AG09319 (cell line): ENCODE measurements around the gene ATG101.
A peak's percentile ranks its signal among the peaks of the same experiment; 100 is the strongest.

Source experiments
- DNase-seq: peaks from one replicate; pipeline ENCODE4 v3.0.0-alpha.2; 2010; ENCODE audit warnings: low read depth; ENCODE audit errors: extremely low read depth
- CTCF ChIP-seq: IDR thresholded peaks from 2 replicates; pipeline ENCODE4 v1.5.1; 2011; ENCODE audit warnings: low read depth, mild to moderate bottlenecking, inconsistent platforms, low read length, moderate library complexity

ATG101 gene

DNA sequence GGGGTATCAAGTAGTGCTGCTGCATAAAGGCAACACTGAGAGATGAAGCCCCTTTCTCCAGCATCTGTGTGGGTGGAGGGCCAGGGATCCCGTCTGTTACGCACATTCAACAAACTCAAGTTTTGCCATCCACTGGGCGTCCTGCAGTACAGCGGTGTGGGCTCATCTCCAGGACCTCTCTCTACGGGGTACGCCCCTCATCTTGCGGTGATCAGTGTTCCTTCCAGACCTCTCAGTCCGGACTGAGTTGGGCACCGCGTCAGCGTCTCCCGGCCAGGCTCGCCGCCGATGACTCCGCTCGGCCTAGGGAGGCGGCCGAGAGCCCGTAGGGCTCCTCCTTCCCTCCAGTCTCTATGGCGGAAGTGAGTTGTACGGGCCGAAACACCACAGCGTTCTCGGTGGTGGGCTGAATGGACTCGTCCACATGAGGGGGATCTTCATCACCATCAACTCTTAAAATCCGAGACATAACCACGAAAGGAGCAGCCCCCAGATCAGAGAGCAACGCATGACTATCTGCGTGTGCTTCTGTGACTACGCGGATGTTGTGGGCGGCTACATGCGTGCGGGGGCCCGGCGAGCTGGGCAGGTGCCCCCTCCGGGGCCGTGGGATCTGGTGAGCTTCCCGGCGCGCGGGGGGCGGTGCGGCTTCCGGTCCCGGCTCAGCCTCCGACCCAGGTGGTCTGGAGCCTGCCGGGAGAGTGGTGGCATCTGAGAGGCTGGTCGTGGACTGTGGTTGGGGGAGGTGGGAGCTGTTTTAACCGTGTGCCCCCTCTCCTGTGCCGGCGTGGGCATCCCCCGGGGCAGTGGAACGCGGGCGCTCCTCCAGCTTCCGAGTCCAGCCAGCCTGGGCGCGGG, at the start of gene ATG101:
TSS of gene ATG101 (plus strand) at position 652 of the 858 bp plus-strand sequence. CDS start 3,673 bp downstream, outside the sequence.
- TF ChIP-seq CTCF: peak; percentile 83
- DNase-seq: peak; percentile 92

DNA sequence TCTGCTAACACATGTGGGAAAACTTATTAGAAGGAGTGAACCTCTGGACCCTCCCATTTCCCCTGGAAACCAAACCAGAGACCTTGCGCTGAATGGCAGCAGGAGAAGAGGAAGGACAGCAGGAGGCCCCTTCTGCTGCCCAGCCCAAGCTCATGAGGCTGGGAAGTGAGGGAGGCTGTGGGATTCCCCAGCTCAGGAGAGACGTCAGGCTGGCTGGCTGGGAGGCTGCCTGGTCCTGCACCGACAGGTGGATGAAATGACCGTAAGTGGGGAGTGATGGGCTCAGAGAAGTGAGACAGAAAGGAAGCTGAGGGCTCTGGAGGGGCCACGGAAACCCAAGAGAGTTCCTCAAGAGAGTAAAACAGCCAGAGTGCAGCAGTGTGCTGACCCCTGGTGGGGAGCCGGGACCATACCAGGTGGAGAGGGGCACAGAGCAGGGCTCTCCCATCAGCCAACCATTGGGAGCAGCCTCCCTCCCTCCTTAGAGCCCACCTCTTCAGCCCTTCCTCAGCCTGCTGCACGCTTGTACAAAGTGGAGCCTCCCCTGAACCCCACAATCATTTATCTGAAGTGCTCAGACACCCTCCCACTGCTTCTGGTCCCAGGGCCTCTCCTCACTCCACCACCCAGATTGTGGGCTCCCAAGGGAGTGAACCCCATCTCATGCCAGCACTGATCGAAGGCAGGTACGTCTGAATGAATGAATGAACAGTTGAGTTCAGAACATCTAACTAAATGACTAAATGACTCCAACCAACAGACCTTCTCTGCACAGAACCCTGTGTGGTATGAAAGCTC, 49.0 kb upstream of the ATG101 start:
- DNase-seq: no peak
- TF ChIP-seq CTCF: peak; percentile 81

DNA sequence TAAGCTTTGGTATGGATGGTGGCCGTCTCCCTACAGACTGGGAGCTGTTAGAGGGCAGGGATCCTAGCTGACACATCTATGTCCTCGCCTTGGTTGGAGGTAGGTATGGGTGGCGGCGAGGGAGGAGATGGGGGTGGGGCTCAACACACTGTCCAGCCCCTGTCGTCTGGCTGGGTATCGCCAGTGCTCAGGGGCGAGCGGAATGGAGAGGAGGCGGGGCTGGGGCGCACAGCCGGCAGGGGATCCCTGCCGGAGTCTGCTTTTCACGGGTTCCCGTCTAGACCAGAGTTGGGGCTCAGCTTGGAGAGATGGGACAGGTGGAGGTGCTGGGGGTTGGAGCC, 47.0 kb upstream of the ATG101 start:
- no peak for TF ChIP-seq CTCF
- no peak for DNase-seq

- no peak for DNase-seq
- TF ChIP-seq CTCF: peak; percentile 85
These were observed 46.4 kb upstream of the ATG101 start for GRCh38 chr12:52023182-52023975.

DNA sequence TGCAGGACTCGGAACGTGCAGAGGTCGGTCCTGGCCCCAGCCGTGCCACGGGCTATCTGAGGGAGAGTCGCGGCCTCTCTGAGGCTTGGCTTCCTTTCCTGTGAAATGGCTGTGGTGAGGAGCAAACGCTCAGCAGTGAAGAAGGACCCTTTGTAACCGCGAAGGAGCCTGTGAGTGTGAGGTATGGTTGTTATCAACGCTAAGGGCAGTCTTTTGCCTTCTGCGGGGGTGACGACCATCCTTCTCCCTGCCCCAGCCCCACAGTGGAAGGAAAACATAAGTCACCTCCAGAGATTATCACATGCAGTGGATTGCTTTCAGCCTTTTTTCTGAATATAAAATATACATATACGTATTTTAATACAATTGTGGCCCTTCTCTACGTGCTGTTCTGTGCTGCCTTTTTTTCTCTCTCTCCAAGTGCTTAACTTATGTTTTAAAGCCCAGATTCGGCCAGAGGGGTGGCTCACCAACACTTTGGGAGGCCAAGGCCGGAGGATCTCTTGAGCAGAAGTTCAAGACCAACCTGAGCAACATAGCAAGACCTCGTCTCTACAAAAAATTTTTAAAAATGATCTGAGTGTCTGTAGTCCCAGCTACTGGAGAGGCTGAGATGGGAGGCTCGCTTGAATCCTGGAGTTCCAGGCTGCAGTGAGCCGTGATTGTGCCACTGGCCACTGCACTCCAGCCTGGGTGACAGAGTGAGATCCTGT, 45.6 kb upstream of the ATG101 start:
- TF ChIP-seq CTCF: no peak
- no peak for DNase-seq

DNA sequence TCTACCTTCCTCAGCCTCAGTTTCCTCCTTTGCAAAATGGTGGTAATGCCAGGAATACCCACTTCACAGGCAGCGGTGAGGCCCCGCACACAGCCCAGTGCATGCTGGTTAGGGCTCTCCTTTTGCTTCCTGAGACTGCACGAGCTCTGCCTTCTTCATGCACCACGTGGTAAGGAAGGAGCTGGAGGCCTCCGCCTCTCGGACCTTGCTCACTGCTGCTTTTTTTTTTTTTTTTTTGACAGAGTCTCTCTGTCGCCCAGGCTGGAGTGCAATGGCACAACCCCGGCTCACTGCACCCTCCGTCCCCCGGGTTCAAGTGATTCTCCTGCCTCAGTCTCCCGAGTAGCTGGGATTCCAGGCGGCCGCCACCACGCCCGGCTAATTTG, 44.9 kb upstream of the ATG101 start:
- no peak for DNase-seq
- no peak for TF ChIP-seq CTCF
